ENCODE results near the gene SPNS1.

DNA sequence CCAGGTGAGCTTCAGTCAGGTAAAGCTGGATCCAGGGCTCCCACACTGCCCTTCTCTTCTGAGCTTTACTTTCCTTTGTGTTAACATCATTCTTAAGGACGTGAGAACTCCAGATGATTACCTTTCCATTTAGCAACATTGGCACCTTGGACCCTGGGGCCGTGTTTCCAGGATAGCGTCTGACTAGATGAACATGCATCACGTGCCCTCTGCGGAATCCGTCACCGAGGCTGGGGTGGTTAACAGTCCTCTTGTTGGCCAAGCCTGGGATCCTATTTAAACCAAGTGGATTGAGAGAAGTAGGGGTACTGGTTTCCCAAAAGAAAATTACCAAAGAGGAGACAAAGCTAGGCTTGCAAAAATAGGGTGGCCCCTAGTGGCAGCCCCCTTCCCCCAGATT, 6.4 kb downstream of the SPNS1 start:
- TF ChIP-seq, protein P1, sequence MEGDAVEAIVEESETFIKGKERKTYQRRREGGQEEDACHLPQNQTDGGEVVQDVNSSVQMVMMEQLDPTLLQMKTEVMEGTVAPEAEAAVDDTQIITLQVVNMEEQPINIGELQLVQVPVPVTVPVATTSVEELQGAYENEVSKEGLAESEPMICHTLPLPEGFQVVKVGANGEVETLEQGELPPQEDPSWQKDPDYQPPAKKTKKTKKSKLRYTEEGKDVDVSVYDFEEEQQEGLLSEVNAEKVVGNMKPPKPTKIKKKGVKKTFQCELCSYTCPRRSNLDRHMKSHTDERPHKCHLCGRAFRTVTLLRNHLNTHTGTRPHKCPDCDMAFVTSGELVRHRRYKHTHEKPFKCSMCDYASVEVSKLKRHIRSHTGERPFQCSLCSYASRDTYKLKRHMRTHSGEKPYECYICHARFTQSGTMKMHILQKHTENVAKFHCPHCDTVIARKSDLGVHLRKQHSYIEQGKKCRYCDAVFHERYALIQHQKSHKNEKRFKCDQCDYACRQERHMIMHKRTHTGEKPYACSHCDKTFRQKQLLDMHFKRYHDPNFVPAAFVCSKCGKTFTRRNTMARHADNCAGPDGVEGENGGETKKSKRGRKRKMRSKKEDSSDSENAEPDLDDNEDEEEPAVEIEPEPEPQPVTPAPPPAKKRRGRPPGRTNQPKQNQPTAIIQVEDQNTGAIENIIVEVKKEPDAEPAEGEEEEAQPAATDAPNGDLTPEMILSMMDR (IDR thresholded peaks at IDR 0.05), result no peak
- no peak for TF ChIP-seq EZH2 (IDR thresholded peaks at IDR 0.05)
- TF ChIP-seq EZH2phosphoT487 (IDR thresholded peaks at IDR 0.05), result no peak
